Measurements from ENCODE around the gene STRA8. TPM values are rescaled to one million over a fixed set of nuclear protein-coding genes. Genes with fewer than 3 reads are reported as not detected.

The STRA8 gene
- polyA plus RNA-seq, 1 experiment, result not detected

- peak; percentile 85 for DNase-seq (ENCODE audit: low read depth, low spot score)
- TF ChIP-seq CTCF (IDR thresholded peaks at IDR 0.05; ENCODE audit: low read depth, low read length), result no peak
- Histone ChIP-seq H3K4me3 (ENCODE audit: low read depth, low read length) (no peak overlapping the region), H3K27ac (ENCODE audit: low read depth, low read length) (peak overlapping the region; percentile 78), H3K27me3 (ENCODE audit: control insufficient read depth, insufficient read depth, low read length) (no peaks in the 10 kb centered on the region), H3K9me3 (ENCODE audit: control insufficient read depth, insufficient read depth, low read length) (no peaks in the 10 kb centered on the region)
- ChIA-PET POLR2A (interaction anchor here (0.7 to 1.1 kb wide), 4 partner anchors 10 to 33 kb away, joined by 3 to 4 read pairs (median 4); partner anchors contain the start of gene WDR91), CTCF (interaction anchor here (0.6 kb wide), 1 partner anchor 41 kb away, joined by 3 read pairs; no protein-coding TSS in a partner anchor)
These were observed 40.0 kb upstream of the STRA8 start for GRCh38 chr7:135193615-135194081.

GRCh38 chr7:135194494-135195095, 39.0 kb upstream of the STRA8 start:
- DNase-seq (ENCODE audit: low read depth, low spot score), result no peak
- CTCF ChIA-PET, result no interaction called here
- H3K9me3 ChIP-seq (ENCODE audit: control insufficient read depth, insufficient read depth, low read length), result no peaks in the 10 kb centered on the region
- no peak overlapping the region for H3K4me3 ChIP-seq (ENCODE audit: low read depth, low read length)
- POLR2A ChIA-PET, result interaction anchor here (0.7 to 1.1 kb wide), 3 partner anchors 10 to 34 kb away, joined by 3 to 4 read pairs (median 3); no protein-coding TSS in a partner anchor
- peak overlapping the region; percentile 78 for H3K27ac ChIP-seq (ENCODE audit: low read depth, low read length)
- no peak for TF ChIP-seq CTCF (IDR thresholded peaks at IDR 0.05; ENCODE audit: low read depth, low read length)
- H3K27me3 ChIP-seq (ENCODE audit: control insufficient read depth, insufficient read depth, low read length), result no peaks in the 10 kb centered on the region

GRCh38 chr7:135195156-135195555, 38.5 kb upstream of the STRA8 start:
- H3K9me3 ChIP-seq (ENCODE audit: control insufficient read depth, insufficient read depth, low read length), result no peaks in the 10 kb centered on the region
- H3K27ac ChIP-seq (ENCODE audit: low read depth, low read length), result no peak overlapping the region
- POLR2A ChIA-PET, result no interaction called here
- H3K4me3 ChIP-seq (ENCODE audit: low read depth, low read length), result no peak overlapping the region
- TF ChIP-seq CTCF (IDR thresholded peaks at IDR 0.05; ENCODE audit: low read depth, low read length), result no peak
- no peak for DNase-seq (ENCODE audit: low read depth, low spot score)
- no peaks in the 10 kb centered on the region for H3K27me3 ChIP-seq (ENCODE audit: control insufficient read depth, insufficient read depth, low read length)
- CTCF ChIA-PET, result no interaction called here

GRCh38 chr7:135195968-135196629, 37.5 kb upstream of the STRA8 start:
- CTCF ChIA-PET, result no interaction called here
- DNase-seq (ENCODE audit: low read depth, low spot score), result no peak
- no peaks in the 10 kb centered on the region for H3K27me3 ChIP-seq (ENCODE audit: control insufficient read depth, insufficient read depth, low read length)
- no peaks in the 10 kb centered on the region for H3K9me3 ChIP-seq (ENCODE audit: control insufficient read depth, insufficient read depth, low read length)
- POLR2A ChIA-PET, result no interaction called here
- TF ChIP-seq CTCF (IDR thresholded peaks at IDR 0.05; ENCODE audit: low read depth, low read length), result no peak
- no peak overlapping the region for H3K4me3 ChIP-seq (ENCODE audit: low read depth, low read length)
- H3K27ac ChIP-seq (ENCODE audit: low read depth, low read length), result no peak overlapping the region

GRCh38 chr7:135197343-135197742, 36.3 kb upstream of the STRA8 start:
- H3K9me3 ChIP-seq (ENCODE audit: control insufficient read depth, insufficient read depth, low read length), result no peaks in the 10 kb centered on the region
- POLR2A ChIA-PET, result no interaction called here
- no peak for TF ChIP-seq CTCF (IDR thresholded peaks at IDR 0.05; ENCODE audit: low read depth, low read length)
- no peak overlapping the region for H3K4me3 ChIP-seq (ENCODE audit: low read depth, low read length)
- H3K27ac ChIP-seq (ENCODE audit: low read depth, low read length), result no peak overlapping the region
- CTCF ChIA-PET, result interaction anchor here (0.5 kb wide), 1 partner anchor 77 kb away, joined by 3 read pairs; no protein-coding TSS in a partner anchor
- H3K27me3 ChIP-seq (ENCODE audit: control insufficient read depth, insufficient read depth, low read length), result no peaks in the 10 kb centered on the region
- DNase-seq (ENCODE audit: low read depth, low spot score), result no peak
